Neural crest cell (in vitro differentiated cells): Measurements from ENCODE around the gene SLC22A31. TPM values are rescaled to one million over a fixed set of nuclear protein-coding genes. Genes with fewer than 3 reads are reported as not detected.

ENCODE experiments used
- DNase-seq: peaks from one replicate; pipeline ENCODE4 v3.0.0; 2021; ENCODE audit warnings: low read depth, mixed read lengths, low spot score
- H3K27ac Mint-ChIP-seq: one replicate; pipeline ENCODE4 v1.8.0; 2021; ENCODE audit warnings: mild to moderate bottlenecking, mixed read lengths; ENCODE audit not compliant: unreplicated experiment
- H3K27me3 Mint-ChIP-seq: 2 replicates; pipeline ENCODE4 v1.8.0; 2021; ENCODE audit warnings: low read depth, mild to moderate bottlenecking, mixed read lengths
- H3K36me3 Mint-ChIP-seq: 2 replicates; pipeline ENCODE4 v1.8.0; 2021; ENCODE audit warnings: low read depth, mild to moderate bottlenecking, mixed read lengths
- H3K4me1 Mint-ChIP-seq: 2 replicates; pipeline ENCODE4 v1.8.0; 2021; ENCODE audit warnings: mixed read lengths
- H3K4me3 Mint-ChIP-seq: one replicate; pipeline ENCODE4 v1.8.0; 2021; ENCODE audit warnings: mild to moderate bottlenecking, mixed read lengths
- H3K9me3 Mint-ChIP-seq: 2 replicates; pipeline ENCODE4 v1.8.0; 2021; ENCODE audit warnings: mixed read lengths
- total RNA-seq: library from RNA; stranded (reverse); gene quantifications from 2 replicates; pipeline ENCODE4 v1.2.1, GENCODE V29; 2021
- TF ChIP-seq, protein P1 (sequence below): fragments of 200-600 bp; sonication (generic); conservative IDR thresholded peaks from 2 replicates; pipeline ENCODE4 v1.5.0; 2021; ENCODE audit warnings: antibody characterized with exemption, mild to moderate bottlenecking

The SLC22A31 gene
- total RNA-seq, 1 donor from 2014 or later, result 1.4 TPM

DNA sequence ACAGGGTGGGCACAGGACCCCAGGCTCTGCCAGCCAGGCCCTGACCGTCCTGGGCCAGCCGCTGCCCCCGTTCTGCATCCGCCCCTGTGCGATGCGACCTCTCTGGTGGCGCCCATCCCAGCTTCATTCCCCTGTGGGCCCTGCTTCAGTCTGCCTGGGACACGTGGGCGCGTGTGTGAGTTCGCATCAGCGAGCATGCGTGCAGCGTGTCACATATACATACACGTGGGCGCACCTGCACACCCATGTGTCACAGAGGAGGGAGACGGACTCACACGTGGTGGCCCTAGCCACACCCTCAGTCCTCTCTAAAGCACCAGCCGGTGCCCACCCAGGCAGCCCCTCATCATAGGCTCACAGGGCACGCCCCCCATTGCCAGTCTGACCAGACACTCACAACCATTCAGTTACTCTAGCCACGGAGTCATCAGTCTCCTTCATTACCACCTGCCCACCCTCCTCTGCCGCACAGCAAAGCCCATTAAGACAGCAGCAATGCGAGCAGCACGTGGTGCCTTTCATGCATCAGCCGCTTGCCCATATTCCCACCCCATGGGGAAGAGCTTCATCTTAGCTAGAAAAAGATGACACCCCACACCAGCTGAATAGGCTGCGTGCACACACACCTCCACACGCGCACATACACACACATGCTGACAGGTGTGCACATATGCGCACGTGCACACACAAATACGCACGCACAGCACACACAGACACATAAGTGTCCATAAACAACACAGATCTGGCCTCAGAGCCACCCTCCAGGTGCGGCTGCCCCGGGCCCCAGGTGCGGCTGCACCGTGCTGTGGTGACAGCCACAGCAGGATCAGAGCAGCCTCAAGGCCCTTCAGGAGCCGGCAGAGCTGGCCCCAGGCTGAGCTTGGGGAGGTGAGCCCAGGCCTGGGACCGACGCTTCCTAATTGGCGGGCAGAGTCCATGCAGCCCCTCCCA lies 38.3 kb downstream of the SLC22A31 start:
- TF ChIP-seq, protein P1, sequence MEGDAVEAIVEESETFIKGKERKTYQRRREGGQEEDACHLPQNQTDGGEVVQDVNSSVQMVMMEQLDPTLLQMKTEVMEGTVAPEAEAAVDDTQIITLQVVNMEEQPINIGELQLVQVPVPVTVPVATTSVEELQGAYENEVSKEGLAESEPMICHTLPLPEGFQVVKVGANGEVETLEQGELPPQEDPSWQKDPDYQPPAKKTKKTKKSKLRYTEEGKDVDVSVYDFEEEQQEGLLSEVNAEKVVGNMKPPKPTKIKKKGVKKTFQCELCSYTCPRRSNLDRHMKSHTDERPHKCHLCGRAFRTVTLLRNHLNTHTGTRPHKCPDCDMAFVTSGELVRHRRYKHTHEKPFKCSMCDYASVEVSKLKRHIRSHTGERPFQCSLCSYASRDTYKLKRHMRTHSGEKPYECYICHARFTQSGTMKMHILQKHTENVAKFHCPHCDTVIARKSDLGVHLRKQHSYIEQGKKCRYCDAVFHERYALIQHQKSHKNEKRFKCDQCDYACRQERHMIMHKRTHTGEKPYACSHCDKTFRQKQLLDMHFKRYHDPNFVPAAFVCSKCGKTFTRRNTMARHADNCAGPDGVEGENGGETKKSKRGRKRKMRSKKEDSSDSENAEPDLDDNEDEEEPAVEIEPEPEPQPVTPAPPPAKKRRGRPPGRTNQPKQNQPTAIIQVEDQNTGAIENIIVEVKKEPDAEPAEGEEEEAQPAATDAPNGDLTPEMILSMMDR, result no peak
- H3K36me3 Mint-ChIP-seq, result no peaks in the 10 kb centered on the region
- peak overlapping the region; percentile 92 for H3K27ac Mint-ChIP-seq
- H3K9me3 Mint-ChIP-seq, result no peaks in the 10 kb centered on the region
- no peak overlapping the region for H3K4me3 Mint-ChIP-seq
- H3K4me1 Mint-ChIP-seq, result peaks cover 12% of the 10 kb centered on the region
- no peak for DNase-seq
- peaks cover 5% of the 10 kb centered on the region for H3K27me3 Mint-ChIP-seq

DNA sequence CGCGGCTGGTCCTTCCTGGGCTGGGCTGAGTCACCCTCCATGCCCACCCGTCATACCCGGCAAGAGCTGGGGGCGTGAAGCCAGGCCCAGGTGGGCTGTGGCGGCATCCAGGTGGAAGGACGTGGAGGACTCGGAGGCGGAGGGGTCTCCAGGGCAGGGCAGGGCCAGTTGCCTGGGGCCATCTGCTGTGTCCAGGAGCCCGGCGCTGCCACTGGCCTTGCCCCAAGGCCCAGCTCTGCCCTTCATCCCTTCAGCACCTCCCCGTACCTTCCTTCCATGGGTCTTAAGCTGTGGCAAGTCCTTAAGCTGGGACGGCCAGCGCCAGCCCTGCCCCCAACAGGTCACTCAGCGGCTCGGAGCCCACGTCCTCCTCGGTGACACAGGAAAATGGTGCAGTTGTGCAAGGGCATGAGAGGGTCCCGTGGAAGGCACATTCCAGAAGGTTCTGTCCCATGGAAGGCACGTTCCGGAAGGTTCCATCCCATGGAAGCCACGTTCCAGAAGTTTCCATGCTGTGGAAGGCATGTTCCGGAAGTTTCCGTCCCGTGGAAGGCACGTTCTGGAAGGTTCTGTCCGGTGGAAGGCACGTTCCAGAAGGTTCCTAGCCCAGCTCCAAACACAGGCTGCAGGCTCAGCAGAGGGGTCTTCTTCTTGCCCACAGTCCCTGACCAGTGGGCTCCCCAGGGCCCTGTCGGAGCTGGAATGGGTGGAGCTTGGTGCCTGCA lies 39.2 kb downstream of the SLC22A31 start:
- H3K4me1 Mint-ChIP-seq, result peaks cover 12% of the 10 kb centered on the region
- H3K36me3 Mint-ChIP-seq, result no peaks in the 10 kb centered on the region
- no peak overlapping the region for H3K27ac Mint-ChIP-seq

DNA sequence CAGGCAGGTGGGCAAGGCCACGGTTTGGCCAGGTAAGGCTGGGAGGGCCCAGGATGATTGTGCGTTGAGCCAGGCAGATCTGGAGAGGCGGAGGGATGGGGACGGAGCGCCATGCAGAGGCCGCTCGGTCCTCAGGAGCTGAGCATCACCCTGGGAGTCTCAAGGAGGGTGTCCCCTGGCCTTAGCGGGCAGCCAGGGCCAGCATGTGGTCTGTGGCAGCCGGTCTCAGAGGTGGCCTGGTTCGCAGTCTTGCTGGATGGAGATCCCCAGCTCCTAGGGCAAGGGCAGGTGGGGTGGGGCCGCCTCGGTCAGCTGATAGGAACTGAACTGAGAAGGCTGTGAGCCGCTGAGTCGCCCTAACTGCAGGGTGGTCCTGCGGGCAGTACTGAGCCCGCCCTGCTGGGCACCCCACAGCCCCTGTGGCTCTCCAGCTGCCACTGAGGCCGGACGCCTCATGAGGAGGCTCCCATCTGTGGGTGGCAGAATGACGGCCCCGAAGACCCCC lies 40.4 kb downstream of the SLC22A31 start:
- TF ChIP-seq, protein P1, result no peak
- Mint-ChIP-seq H3K9me3 (no peaks in the 10 kb centered on the region), H3K27me3 (peaks cover 5% of the 10 kb centered on the region), H3K4me1 (peaks cover 21% of the 10 kb centered on the region), H3K4me3 (no peak overlapping the region), H3K27ac (no peak overlapping the region), H3K36me3 (no peaks in the 10 kb centered on the region)
- no peak for DNase-seq

More for the DNA sequence above, 39.2 kb downstream of the SLC22A31 start:
- H3K9me3 Mint-ChIP-seq, result no peaks in the 10 kb centered on the region
- no peak overlapping the region for H3K4me3 Mint-ChIP-seq
- DNase-seq, result no peak
- peaks cover 5% of the 10 kb centered on the region for H3K27me3 Mint-ChIP-seq
- TF ChIP-seq, protein P1, result no peak

DNA sequence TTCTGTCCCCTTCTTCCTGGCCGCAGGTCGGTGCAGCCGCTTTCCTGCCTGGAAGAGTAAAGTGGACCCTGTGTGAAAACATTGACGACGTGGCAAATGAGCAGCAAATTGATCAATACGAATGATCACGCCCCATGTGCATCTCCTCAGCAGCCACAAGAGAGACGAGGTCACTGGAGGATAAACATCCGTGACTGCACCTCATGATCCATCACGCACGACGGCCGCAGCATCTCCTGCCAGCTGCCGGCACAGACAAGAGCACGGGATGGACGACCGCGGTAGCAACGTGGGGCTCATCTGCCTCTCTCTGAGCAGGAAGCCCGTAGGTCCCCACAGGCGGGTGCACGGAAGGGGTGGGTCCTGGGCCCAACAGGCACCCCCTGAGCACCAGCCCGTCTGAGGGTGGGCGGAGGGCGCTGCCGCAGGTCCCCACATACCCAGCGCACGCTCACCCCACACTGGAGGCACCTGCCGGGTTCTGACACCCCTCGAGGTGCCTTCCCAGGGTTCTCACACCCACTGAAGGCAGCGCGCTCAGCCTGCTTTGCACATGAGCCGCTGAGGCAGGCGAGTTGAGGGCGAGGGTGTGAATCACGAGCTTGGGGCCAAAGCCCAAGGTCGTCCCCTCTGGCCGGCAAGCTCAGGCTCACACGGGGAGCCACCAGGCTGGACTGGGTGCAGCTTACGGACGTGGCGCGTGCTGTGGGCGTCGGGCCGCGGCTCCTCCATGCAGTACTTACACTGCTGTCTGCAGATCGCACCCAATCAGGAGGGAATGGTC lies 41.1 kb downstream of the SLC22A31 start:
- Mint-ChIP-seq H3K4me3 (no peak overlapping the region), H3K4me1 (peaks cover 17% of the 10 kb centered on the region), H3K36me3 (no peaks in the 10 kb centered on the region), H3K27ac (no peak overlapping the region), H3K27me3 (peaks cover 5% of the 10 kb centered on the region), H3K9me3 (no peaks in the 10 kb centered on the region)
- DNase-seq, result no peak
- TF ChIP-seq, protein P1, result no peak

DNA sequence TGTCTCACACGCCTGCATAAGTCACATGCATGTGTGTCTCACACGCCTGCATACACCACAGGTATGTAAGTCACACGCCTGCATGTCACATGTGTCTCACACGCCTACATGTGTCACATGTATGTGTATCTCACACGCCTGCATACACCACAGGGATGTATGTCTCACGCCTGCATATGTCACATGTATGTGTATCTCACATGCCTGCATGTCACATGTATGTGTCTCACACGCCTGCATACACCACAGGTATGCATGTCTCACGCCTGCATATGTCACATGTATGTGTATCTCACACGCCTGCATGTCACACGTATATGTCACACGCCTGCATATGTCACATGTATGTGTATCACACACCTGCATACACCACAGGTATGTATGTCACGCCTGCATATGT lies 42.6 kb downstream of the SLC22A31 start:
- Mint-ChIP-seq H3K27ac (no peak overlapping the region), H3K4me1 (peaks cover 14% of the 10 kb centered on the region), H3K9me3 (no peaks in the 10 kb centered on the region), H3K27me3 (peaks cover 5% of the 10 kb centered on the region), H3K4me3 (no peak overlapping the region), H3K36me3 (no peaks in the 10 kb centered on the region)
- TF ChIP-seq, protein P1, result no peak
- DNase-seq, result no peak
